Adrenal gland (tissue), 12 donors: ENCODE data around the gene ETV1. TPM values are rescaled to one million over a fixed set of nuclear protein-coding genes. Genes with fewer than 3 reads are reported as not detected.
A peak's percentile ranks its signal among the peaks of the same experiment; 100 is the strongest.

Source experiments
- DNase-seq, 7 donors: peaks; one replicate each; pipeline ENCODE4 v3.0.0-alpha.2; 2019 to 2020
- H3K27ac ChIP-seq, 5 donors: fragments of 200-600 bp; sonication (generic) in 4 of 5; 1 replicate in 3 of 5; 2 replicates in 2 of 5; pipeline versions ENCODE4 v1.5.1 to v1.8.0; 2016 to 2020; ENCODE audit warnings: mild to moderate bottlenecking in 1 of 5
- H3K27me3 ChIP-seq: fragments of 200-600 bp; 2 replicates; pipeline ENCODE4 v1.8.0; 2021
- H3K36me3 ChIP-seq, 2 donors: fragments of 200-600 bp; replicated peaks in 1 of 2; 1 replicate in 1 of 2; 2 replicates in 1 of 2; pipeline versions ENCODE4 v1.5.1 to v1.8.0; 2018 to 2022
- H3K4me1 ChIP-seq, 2 donors: fragments of 200-600 bp; replicated peaks in 1 of 2; 1 replicate in 1 of 2; 2 replicates in 1 of 2; pipeline versions ENCODE4 v1.5.1 to v1.8.0; 2018 to 2021
- H3K4me3 ChIP-seq, 4 donors: fragments of 200-600 bp; sonication (generic) in 3 of 4; one replicate each; pipeline ENCODE4 v1.5.1; 2016 to 2018
- H3K9me3 ChIP-seq, 3 donors: fragments of 200-600 bp; sonication (generic) in 1 of 3; replicated peaks in 1 of 3; 1 replicate in 2 of 3; 2 replicates in 1 of 3; pipeline versions ENCODE4 v1.5.1 to v1.8.0; 2016 to 2021
- CTCF ChIP-seq, 6 experiments: fragments of 450-650 bp in 4 of 6; fragments of 200-600 bp in 2 of 6; sonication (generic) in 1 of 6; IDR thresholded peaks; 1 replicate in 5 of 6; 2 replicates in 1 of 6; pipeline versions ENCODE4 v1.5.1 to v1.8.0; 2016 to 2021; ENCODE audit warnings: antibody characterized with exemption in 6 of 6, mild to moderate bottlenecking in 2 of 6, moderate library complexity in 1 of 6
- POLR2A ChIP-seq, 2 donors: fragments of 450-650 bp; IDR thresholded peaks; one replicate each; pipeline ENCODE4 v1.6.1; 2017; ENCODE audit warnings: antibody characterized with exemption in 2 of 2, mild to moderate bottlenecking in 2 of 2, moderate library complexity in 1 of 2
- WGBS, 4 donors: extraction: QIAGEN DNeasy Blood & Tissue Kit in 2 of 4; methylation state at CpG; one replicate each; pipeline versions ENCODE4 v1.1.5 to v1.1.7; 2013 to 2017; 5-methylcytosine and 5-hydroxymethylcytosine counted together
- intact Hi-C, 2 donors: fragments of 100-400 bp; cut with DNase I; formaldehyde crosslinking; loops; one replicate each; pipeline versions ENCODE4 v1.14.1 to v1.15.0; 2022 to 2023
- polyA plus RNA-seq, 3 donors: library from polyadenylated mRNA; stranded (reverse); fragments of 200-250 nt in 2 of 3; fragments of 350-450 nt in 1 of 3; fragmentation: Illumina TruSeq in 1 of 3; extraction: RNeasy Lipid Tissue Mini Kit (QIAGEN cat#74804) in 1 of 3; gene quantifications; one replicate each; pipeline ENCODE4 v1.2.3, GENCODE V29; 2013 to 2014
- total RNA-seq, 9 donors: library from RNA; depleted of rRNA in 4 of 9; stranded (reverse); fragments of >200 nt in 4 of 9; fragments of 120-200 nt in 1 of 9; fragmentation: NEBNext Ultra II Directional in 1 of 9; extraction: Animal tissue kit (Norgen Biotek cat#: 25700) in 1 of 9; gene quantifications; one replicate each; pipeline versions ENCODE4 v1.1.0 to v1.2.4, GENCODE V29; 2013 to 2023
- donor health status: healthy with polysubstance abuse.
- donor health status: Bipolar disorder and iron deficiency.
- donor health status: DM: yes; HTN: yes; CAD: no.
- donor health status: DM: no; HTN: no; CAD: no.
- donor health status: DM: no; HTN: no; CAD: no.
- donor health status: DM: yes; HTN: yes; CAD: no.

The ETV1 gene
- total and polyA plus RNA-seq, 12 donors: 12.1 to 80.0 (median 34.0) TPM

GRCh38 chr7:13986208-13986607, 3.3 kb downstream of the ETV1 start:
- no peaks in the 10 kb centered on the region for H3K27me3 ChIP-seq
- no peaks in the 10 kb centered on the region for H3K9me3 ChIP-seq
- TF ChIP-seq POLR2A (IDR thresholded peaks at IDR 0.05) (no peak), CTCF (IDR thresholded peaks at IDR 0.05) (no peak)
- WGBS, 4 donors: 43 to 75% (median 63%) methylated on average over 2 of the region's 2 CpGs
- peak overlapping the region in 1 of 4 donors; percentile 88 for H3K4me3 ChIP-seq
- no peaks in the 10 kb centered on the region for H3K36me3 ChIP-seq
- DNase-seq: no peak
- H3K27ac ChIP-seq: peak overlapping the region in 3 of 5 donors; percentile 23 to 48 (median 35)
- intact Hi-C loops: no loop called here
- H3K4me1 ChIP-seq: peaks cover 0 to 25% of the 10 kb centered on the region in 2 donors

GRCh38 chr7:13984831-13985685, 4.4 kb downstream of the ETV1 start:
- Histone ChIP-seq H3K9me3 (no peaks in the 10 kb centered on the region), H3K4me1 (peaks cover 0 to 37% of the 10 kb centered on the region in 2 donors), H3K36me3 (no peaks in the 10 kb centered on the region), H3K27me3 (no peaks in the 10 kb centered on the region), H3K27ac (peak overlapping the region in 1 of 5 donors; percentile 48), H3K4me3 (peak overlapping the region in 1 of 4 donors; percentile 88)
- WGBS, 4 donors: 45 to 62% (median 50%) methylated on average over 2 of the region's 2 CpGs
- no peak for TF ChIP-seq CTCF (IDR thresholded peaks at IDR 0.05)
- no peak for TF ChIP-seq POLR2A (IDR thresholded peaks at IDR 0.05)
- no peak for DNase-seq
- intact Hi-C loops: no loop called here

- TF ChIP-seq CTCF (IDR thresholded peaks at IDR 0.05) (no peak), POLR2A (IDR thresholded peaks at IDR 0.05) (no peak)
- DNase-seq: no peak
- no peaks in the 10 kb centered on the region for H3K9me3 ChIP-seq
- no peaks in the 10 kb centered on the region for H3K36me3 ChIP-seq
- intact Hi-C loops: no loop called here
- no peak overlapping the region for H3K4me3 ChIP-seq
- H3K27ac ChIP-seq: no peak overlapping the region
- no peaks in the 10 kb centered on the region for H3K27me3 ChIP-seq
- peaks cover 0 to 43% of the 10 kb centered on the region in 2 donors for H3K4me1 ChIP-seq
- WGBS, 4 donors: 34 to 44% (median 38%) methylated on average over 3 of the region's 3 CpGs
Observed at GRCh38 chr7:13984061-13984460, 5.4 kb downstream of the ETV1 start.

- no peak overlapping the region for H3K4me3 ChIP-seq
Observed at GRCh38 chr7:13982940-13983677, 6.4 kb downstream of the ETV1 start.

More at GRCh38 chr7:13982940-13983677, 6.4 kb downstream of the ETV1 start:
- DNase-seq: no peak
- no peak for TF ChIP-seq POLR2A (IDR thresholded peaks at IDR 0.05)
- no peak for TF ChIP-seq CTCF (IDR thresholded peaks at IDR 0.05)
- Histone ChIP-seq H3K27ac (no peak overlapping the region), H3K4me1 (peaks cover 0 to 44% of the 10 kb centered on the region in 2 donors), H3K9me3 (no peaks in the 10 kb centered on the region), H3K27me3 (no peaks in the 10 kb centered on the region), H3K36me3 (no peaks in the 10 kb centered on the region)
- intact Hi-C loops: no loop called here
- WGBS, 4 donors: 49 to 69% (median 59%) methylated on average over 4 of the region's 4 CpGs
